SIG-M5 treated with dmso at 0.1 percent for 504 hours (cell line): ENCODE data around the gene DDX27.
A peak's percentile ranks its signal among the peaks of the same experiment; 100 is the strongest.
"Not testable (repeated sequence)": the region's sequence is repeated elsewhere in the genome, so short reads cannot be mapped to it uniquely, and the experiment has no call there.

Experiments
- DNase-seq: peaks from one replicate; lab custom pipeline; 2025; ENCODE audit not compliant: unreplicated experiment; lab: John Stamatoyannopoulos, UW

Gene DDX27

GRCh38 chr20:49219091-49219923 lies at the start of gene DDX27:
Gene DDX27, plus strand, starts transcription at chr20:49219416. Its CDS starts 33 bp downstream, at chr20:49219449.
- DNase-seq = peak; percentile 99

GRCh38 chr20:49169547-49169946 lies 49.7 kb upstream of the DDX27 start:
- no peak for DNase-seq

GRCh38 chr20:49170714-49171113 lies 48.5 kb upstream of the DDX27 start:
- DNase-seq = no peak

- DNase-seq = no peak
Measured at GRCh38 chr20:49171909-49172308, 47.3 kb upstream of the DDX27 start.

- no peak for DNase-seq
Measured at GRCh38 chr20:49172413-49172812, 46.8 kb upstream of the DDX27 start.

- no peak for DNase-seq
Measured at GRCh38 chr20:49174183-49174582, 45.0 kb upstream of the DDX27 start.

- DNase-seq = no peak
Measured at GRCh38 chr20:49179368-49180277, 39.6 kb upstream of the DDX27 start.

GRCh38 chr20:49181265-49181877 lies 37.8 kb upstream of the DDX27 start:
- DNase-seq = no peak

GRCh38 chr20:49183444-49183843 lies 35.8 kb upstream of the DDX27 start:
- no peak for DNase-seq

GRCh38 chr20:49184084-49184501 lies 35.1 kb upstream of the DDX27 start:
- not testable (repeated sequence) for DNase-seq

GRCh38 chr20:49184691-49185070 lies 34.5 kb upstream of the DDX27 start:
- DNase-seq = no peak

- no peak for DNase-seq
Measured at GRCh38 chr20:49185071-49185761, 34.0 kb upstream of the DDX27 start.

GRCh38 chr20:49186535-49187329 lies 32.5 kb upstream of the DDX27 start:
- peak; percentile 90 for DNase-seq

- peak; percentile 53 for DNase-seq
Measured at GRCh38 chr20:49187330-49187850, 31.8 kb upstream of the DDX27 start.

GRCh38 chr20:49187851-49188641 lies 31.2 kb upstream of the DDX27 start, which contains the start of gene STAU1:
Gene STAU1, minus strand, starts transcription at chr20:49188334. Its CDS starts 22,133 bp downstream, at chr20:49166201.
- peak; percentile 97 for DNase-seq

- not testable (repeated sequence) for DNase-seq
Measured at GRCh38 chr20:49192944-49193518, 26.2 kb upstream of the DDX27 start.

- DNase-seq = no peak
Measured at GRCh38 chr20:49199729-49200293, 19.4 kb upstream of the DDX27 start.

- no peak for DNase-seq
Measured at GRCh38 chr20:49203011-49203410, 16.2 kb upstream of the DDX27 start.
